ENCODE measurements around the gene HES3.
A peak's percentile ranks its signal among the peaks of the same experiment; 100 is the strongest.

Gene HES3

GRCh38 chr1:6257541-6258069 lies 13.6 kb downstream of the HES3 start:
- TF ChIP-seq, protein P1, sequence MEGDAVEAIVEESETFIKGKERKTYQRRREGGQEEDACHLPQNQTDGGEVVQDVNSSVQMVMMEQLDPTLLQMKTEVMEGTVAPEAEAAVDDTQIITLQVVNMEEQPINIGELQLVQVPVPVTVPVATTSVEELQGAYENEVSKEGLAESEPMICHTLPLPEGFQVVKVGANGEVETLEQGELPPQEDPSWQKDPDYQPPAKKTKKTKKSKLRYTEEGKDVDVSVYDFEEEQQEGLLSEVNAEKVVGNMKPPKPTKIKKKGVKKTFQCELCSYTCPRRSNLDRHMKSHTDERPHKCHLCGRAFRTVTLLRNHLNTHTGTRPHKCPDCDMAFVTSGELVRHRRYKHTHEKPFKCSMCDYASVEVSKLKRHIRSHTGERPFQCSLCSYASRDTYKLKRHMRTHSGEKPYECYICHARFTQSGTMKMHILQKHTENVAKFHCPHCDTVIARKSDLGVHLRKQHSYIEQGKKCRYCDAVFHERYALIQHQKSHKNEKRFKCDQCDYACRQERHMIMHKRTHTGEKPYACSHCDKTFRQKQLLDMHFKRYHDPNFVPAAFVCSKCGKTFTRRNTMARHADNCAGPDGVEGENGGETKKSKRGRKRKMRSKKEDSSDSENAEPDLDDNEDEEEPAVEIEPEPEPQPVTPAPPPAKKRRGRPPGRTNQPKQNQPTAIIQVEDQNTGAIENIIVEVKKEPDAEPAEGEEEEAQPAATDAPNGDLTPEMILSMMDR (IDR thresholded peaks at IDR 0.05; ENCODE audit: control insufficient read depth, insufficient read depth, low read depth, low read length, missing control alignments) = no peak
- no peak overlapping the region for H3K4me3 ChIP-seq (ENCODE audit: control insufficient read depth, low read depth, low read length)
- no peak for DNase-seq (ENCODE audit: low read depth)

DNA sequence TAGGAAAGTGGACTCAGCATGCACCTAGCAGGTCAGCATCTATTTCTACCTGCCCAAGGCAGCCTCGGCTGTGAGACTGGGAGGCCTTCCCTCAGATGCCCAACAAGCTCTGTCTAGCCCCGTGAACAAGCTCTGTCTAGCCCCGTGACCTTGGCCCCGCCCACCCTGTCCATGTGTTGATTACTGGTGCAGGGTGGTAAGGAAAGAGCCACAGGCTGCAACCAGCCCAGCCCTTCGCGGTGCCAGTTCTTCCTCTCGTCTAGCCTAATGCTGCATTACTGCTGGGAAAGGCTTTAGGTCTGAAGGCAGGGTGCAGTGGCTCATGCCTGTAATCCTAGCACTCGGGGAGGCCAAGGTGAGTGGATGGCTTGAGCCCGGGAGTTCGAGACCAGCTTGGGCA lies 14.7 kb downstream of the HES3 start:
- H3K4me3 ChIP-seq (ENCODE audit: control insufficient read depth, low read depth, low read length) = no peak overlapping the region
- TF ChIP-seq, protein P1 (IDR thresholded peaks at IDR 0.05; ENCODE audit: control insufficient read depth, insufficient read depth, low read depth, low read length, missing control alignments) = no peak

DNA sequence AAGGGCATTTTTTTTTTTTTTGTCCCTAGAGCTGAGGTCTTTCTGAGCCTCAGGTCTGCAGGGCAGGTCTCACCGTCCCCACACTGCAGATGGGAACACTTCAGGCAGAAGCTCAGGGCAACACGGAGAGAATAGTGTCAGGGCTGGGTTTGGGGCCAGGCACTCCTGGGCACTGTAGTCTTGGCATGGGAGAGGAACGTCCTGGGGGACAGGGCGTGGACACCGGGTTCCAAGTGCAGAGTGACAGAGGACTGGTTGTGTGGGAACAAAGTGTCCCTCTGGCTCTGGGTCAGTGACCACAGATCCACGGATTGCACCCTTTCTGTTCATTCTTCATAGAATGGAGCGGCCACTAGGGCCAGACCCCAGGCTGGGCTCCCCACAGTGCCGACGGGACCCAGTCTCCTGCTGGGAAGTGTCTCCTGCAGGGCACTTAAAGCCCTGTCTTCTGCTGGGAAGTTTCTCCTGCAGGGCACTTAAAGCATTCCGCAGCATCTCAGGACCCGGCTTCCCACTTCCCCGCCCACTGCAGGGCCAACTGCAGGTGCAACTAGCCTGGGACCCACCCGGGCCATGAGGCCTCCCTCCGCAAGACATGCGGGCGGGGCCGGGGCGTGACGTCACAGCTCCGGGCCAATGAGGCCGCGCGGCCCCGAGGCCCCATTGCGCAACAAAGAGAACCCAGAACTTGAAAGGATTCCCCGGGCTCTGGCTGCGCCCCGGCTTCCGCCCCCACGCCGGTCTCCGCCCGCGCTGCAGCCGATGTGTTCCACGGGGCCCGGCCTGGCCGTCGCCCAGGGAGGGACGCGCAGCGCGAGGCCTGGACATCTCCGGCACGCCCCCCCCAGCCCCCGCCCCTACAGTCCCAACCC lies 15.7 kb downstream of the HES3 start:
- TF ChIP-seq, protein P1 (IDR thresholded peaks at IDR 0.05; ENCODE audit: control insufficient read depth, insufficient read depth, low read depth, low read length, missing control alignments) = no peak
- no peak for DNase-seq (ENCODE audit: low read depth)
- peak overlapping the region; percentile 57 for H3K4me3 ChIP-seq (ENCODE audit: control insufficient read depth, low read depth, low read length)

More for the DNA sequence above, 14.7 kb downstream of the HES3 start:
- DNase-seq (ENCODE audit: low read depth) = no peak

DNA sequence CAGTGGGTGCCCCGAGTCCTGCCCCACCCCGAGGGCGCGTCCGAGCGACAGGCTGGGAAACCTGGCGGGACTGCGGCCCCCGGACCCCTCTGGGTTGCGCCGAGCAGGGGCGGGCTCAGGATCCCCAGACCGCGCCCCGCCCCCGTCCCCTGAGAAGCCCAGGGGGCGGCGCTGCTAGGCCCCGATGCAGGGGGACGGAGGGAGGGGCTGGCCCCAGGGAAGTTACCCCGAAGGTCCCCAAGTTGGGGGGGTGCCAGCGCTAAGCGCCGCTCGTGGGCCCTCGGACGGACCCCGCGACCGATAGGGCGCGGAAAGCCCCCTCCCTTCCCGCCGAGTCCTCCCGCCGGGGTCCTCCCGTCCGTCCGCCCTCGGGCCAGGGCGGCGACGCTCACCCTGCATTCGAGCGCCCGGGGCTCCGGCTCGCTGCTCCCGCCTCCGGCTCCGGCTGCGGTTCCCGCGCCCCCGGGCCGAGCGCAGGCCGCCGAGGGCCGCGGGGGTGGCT lies 16.5 kb downstream of the HES3 start:
- TF ChIP-seq, protein P1 (IDR thresholded peaks at IDR 0.05; ENCODE audit: control insufficient read depth, insufficient read depth, low read depth, low read length, missing control alignments) = no peak
- H3K4me3 ChIP-seq (ENCODE audit: control insufficient read depth, low read depth, low read length) = peak overlapping the region; percentile 57
- DNase-seq (ENCODE audit: low read depth) = no peak

GRCh38 chr1:6260961-6261614 lies 17.1 kb downstream of the HES3 start, which contains the start of gene GPR153:
Gene GPR153 (minus strand): TSS chr1:6261098. CDS start chr1:6254905, 6,193 bp downstream.
- no peak for DNase-seq (ENCODE audit: low read depth)
- TF ChIP-seq, protein P1 (IDR thresholded peaks at IDR 0.05; ENCODE audit: control insufficient read depth, insufficient read depth, low read depth, low read length, missing control alignments) = no peak
- H3K4me3 ChIP-seq (ENCODE audit: control insufficient read depth, low read depth, low read length) = peak within 1 kb of the TSS; percentile 57

DNA sequence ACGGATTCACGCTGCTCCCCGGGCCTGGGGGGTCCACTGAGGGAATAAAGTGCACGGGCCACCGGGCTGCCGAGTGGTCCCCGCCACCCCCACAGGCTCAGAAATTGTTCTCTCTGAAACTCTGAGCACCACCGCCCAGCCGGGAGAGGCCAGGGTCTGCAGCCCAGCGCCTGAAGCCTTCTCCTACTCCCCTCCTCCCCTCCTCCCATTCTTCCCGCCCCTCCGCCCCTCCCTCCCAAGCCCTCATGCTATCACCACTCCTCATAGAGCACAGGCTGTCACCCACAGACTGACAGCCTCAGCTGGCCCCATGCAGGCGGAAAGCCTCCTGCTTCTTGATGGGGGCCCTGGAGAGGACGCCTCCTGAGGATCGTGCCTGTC lies 17.6 kb downstream of the HES3 start:
- peak overlapping the region; percentile 36 for H3K4me3 ChIP-seq (ENCODE audit: control insufficient read depth, low read depth, low read length)
- no peak for DNase-seq (ENCODE audit: low read depth)
- TF ChIP-seq, protein P1 (IDR thresholded peaks at IDR 0.05; ENCODE audit: control insufficient read depth, insufficient read depth, low read depth, low read length, missing control alignments) = no peak

Data from AG09309 (cell line).